ENCODE results near the gene CGNL1.

The CGNL1 gene

DNA sequence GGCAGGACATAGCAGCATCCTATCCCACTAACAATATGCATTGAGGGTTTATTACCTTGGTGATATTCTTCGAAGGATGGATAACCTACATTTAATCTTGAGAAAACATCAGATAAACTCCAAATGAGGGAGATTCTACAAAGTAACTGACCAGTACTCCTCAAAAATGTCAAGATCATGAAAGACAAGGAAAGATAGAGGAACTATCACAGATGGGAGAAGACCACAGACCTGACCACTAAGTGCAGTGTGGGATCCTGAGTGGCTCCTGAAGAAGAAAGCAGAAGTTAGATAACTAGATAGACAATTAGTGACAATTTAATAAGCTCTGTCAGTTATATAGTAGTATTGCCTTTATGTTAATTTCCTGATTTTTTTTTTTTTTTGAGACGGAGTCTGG lies 17.7 kb upstream of the CGNL1 start:
- H3K4me3 ChIP-seq (ENCODE audit: low read length): no peak overlapping the region
- TF ChIP-seq, protein P1, sequence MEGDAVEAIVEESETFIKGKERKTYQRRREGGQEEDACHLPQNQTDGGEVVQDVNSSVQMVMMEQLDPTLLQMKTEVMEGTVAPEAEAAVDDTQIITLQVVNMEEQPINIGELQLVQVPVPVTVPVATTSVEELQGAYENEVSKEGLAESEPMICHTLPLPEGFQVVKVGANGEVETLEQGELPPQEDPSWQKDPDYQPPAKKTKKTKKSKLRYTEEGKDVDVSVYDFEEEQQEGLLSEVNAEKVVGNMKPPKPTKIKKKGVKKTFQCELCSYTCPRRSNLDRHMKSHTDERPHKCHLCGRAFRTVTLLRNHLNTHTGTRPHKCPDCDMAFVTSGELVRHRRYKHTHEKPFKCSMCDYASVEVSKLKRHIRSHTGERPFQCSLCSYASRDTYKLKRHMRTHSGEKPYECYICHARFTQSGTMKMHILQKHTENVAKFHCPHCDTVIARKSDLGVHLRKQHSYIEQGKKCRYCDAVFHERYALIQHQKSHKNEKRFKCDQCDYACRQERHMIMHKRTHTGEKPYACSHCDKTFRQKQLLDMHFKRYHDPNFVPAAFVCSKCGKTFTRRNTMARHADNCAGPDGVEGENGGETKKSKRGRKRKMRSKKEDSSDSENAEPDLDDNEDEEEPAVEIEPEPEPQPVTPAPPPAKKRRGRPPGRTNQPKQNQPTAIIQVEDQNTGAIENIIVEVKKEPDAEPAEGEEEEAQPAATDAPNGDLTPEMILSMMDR (conservative IDR thresholded peaks at IDR 0.05; ENCODE audit: low read length): no peak
- DNase-seq (ENCODE audit: low read depth): no peak

DNA sequence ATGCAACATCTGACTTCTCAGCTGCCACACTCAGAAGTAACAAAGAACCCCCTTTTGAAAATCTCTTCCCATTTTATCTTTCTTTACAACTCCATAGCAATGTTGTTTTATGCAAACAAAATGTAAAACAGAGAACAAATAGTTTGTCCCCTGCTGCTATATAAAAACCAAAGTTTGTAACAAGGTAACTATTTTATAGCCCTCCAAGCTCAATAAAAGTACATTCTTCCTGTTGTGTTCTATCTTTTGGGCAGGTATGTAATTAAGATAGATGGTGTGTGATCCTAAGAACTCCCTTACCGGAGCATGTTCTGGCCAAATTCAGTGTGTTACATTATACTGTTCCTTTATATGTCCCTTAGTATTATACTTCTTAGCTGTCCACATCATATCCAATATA lies 12.6 kb upstream of the CGNL1 start:
- TF ChIP-seq, protein P1 (conservative IDR thresholded peaks at IDR 0.05; ENCODE audit: low read length): no peak
- no peak overlapping the region for H3K4me3 ChIP-seq (ENCODE audit: low read length)
- DNase-seq (ENCODE audit: low read depth): no peak

DNA sequence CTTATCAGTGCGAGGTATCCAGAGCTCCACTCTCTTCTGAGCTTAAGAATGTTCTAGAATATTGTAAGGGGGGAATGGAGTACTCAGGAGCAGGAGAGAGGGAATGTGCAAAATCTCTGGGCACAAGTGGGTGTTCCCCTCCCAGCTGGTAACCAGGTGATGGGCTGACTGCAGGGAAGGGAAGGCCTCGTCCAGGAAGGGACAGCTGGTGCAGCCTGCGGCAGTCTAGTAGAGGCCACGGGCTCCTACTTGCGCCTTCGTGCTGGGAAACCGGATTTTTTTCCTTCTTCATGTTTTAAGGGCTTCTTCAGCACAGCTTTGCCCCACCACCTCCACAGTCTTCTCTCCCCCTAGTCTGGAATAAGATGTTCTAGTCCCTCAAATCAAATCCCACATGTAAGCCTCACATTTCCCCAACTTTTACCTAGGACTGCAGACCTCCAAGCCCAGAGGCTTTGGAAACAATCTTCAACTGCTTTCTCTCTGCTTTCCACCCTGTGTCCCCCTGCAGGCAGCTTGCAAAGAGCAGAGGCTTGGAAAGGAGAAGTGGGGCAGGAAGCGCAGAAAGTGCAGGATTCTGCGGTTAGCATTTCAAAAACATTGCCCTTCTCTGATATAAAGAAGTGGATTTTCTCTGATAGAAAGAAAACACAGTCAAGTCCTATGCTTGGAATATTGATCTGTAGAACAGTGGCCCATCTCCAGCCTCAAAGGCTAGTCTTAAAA lies 11.9 kb upstream of the CGNL1 start:
- no peak for DNase-seq (ENCODE audit: low read depth)
- TF ChIP-seq, protein P1 (conservative IDR thresholded peaks at IDR 0.05; ENCODE audit: low read length): peak; percentile 37; the same call in 1 of the 2 replicates

DNA sequence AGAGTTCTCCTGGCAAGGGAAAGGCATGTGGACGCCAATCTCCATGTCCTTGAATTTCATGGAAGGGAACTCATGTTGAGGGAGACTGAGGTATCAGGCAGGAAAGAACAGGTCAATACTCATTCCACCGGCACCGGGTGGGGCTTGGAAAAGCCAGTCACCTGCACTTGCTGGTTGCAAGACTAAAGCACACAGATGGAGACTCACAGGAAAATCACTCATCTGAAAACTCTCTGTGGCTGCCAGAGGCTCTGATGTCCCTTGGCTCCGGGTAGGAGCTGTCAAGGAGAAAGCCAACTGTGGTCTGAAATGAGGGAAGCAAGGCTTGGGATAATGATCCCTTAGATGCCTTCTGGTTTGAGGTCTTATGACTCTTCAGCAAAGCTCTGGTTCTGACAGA lies 8.7 kb upstream of the CGNL1 start:
- TF ChIP-seq, protein P1 (conservative IDR thresholded peaks at IDR 0.05; ENCODE audit: low read length): no peak
- no peak overlapping the region for H3K4me3 ChIP-seq (ENCODE audit: low read length)
- DNase-seq (ENCODE audit: low read depth): no peak

More for the DNA sequence above, 11.9 kb upstream of the CGNL1 start:
- no peak overlapping the region for H3K4me3 ChIP-seq (ENCODE audit: low read length)

DNA sequence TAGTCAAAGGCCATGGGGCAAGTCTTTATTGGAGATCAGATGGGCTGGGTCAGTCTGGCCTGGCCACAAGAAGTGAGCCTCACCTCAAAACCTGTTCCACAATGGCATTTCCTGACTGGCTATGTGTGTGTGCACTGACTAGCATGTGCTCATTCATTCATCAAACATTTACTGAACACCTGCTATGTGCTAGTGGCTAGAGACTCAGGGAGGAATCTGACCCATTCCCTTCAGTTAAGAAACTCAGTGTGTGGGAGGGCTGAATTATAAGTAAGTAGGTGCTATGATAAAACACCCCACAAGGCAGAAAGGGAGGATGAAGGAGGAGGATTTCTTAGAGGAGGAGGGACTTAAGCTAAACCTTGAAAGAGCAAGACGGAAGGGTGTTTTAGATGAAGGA lies 5.4 kb upstream of the CGNL1 start:
- no peak overlapping the region for H3K4me3 ChIP-seq (ENCODE audit: low read length)
- TF ChIP-seq, protein P1 (conservative IDR thresholded peaks at IDR 0.05; ENCODE audit: low read length): no peak
- DNase-seq (ENCODE audit: low read depth): no peak

DNA sequence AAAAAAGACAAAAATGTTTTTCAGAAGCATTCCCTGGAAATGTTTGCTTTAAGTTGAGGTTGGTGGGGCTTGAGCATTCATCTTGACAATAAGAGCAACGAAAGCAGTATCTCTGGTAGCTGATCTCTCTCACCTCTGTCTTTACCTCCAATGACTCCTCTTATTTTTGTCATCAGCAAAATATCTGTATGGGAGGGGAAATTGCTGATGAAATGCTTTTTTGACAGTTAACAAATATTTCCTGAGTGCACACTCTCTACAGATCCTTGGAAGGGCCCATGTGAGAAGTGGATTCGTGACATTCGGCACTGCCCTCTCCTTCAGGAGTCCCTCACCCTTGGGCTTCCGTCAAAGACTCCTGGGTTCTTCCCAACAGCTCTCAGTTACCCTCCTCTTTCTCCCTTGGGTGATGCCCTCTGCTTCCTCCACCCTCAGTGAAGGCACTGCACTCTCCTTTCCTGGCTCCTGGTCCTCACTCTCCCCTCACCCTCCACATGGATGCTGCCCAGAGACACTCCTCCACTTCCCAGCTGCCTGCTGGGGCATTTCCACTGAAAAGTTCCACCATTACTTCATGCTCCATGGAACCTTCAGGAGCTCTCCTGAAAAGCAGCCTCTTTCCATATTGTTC lies 2.9 kb upstream of the CGNL1 start:
- DNase-seq (ENCODE audit: low read depth): no peak
- TF ChIP-seq, protein P1 (conservative IDR thresholded peaks at IDR 0.05; ENCODE audit: low read length): no peak
- no peak overlapping the region for H3K4me3 ChIP-seq (ENCODE audit: low read length)

DNA sequence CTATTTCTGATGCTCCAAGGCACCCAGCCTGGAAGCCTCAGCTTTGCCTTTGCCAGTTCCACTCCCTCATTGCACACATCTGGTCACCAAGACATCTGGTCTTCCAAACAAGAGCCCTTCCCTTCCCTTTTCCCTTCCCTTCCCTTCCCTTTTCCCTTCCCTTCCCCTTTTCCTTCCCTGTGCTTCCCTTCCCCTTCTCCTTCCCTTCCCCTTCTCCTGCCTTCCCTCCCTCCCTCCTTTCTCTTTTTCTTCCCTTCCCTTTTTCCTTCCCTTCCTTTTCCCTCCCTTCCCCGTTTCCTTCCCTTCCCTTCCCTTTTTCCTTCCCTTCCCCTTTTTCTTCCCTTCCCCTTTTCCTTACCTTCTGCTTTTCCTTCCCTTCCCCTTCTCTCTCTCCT lies 2.4 kb upstream of the CGNL1 start:
- H3K4me3 ChIP-seq (ENCODE audit: low read length): no peak overlapping the region
- no peak for DNase-seq (ENCODE audit: low read depth)
- TF ChIP-seq, protein P1 (conservative IDR thresholded peaks at IDR 0.05; ENCODE audit: low read length): no peak

Measured in AG10803 (cell line).